GM18909 (cell line): ENCODE results near the gene CERK.

ENCODE experiments used
- ATAC-seq: cut with Tn5 transposase; IDR thresholded peaks from one replicate; pipeline ENCODE4 v1.9.1; 2021; ENCODE audit warnings: mild to moderate bottlenecking; ENCODE audit not compliant: unreplicated experiment, poor library complexity

Gene CERK

DNA sequence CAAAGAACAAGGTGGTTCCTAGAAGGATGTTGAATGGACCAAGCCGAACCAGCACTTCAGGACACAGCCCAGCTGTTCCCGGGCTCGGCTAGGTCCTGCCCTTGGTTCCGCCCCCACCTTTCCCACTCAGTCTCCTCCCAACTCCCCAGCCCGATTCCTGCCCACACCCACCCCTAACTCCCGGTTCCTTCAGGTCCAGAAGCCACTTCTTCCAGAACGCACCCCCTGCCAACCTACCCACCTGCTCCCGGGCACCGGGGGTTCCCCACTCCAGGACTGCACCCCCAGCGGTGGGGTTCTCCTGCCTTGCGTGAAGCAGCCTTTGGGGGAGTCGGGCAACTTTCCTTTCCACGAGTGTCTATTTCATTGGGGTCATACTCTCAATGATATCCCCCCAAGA, 30.7 kb downstream of the CERK start:
- ATAC-seq = no peak

DNA sequence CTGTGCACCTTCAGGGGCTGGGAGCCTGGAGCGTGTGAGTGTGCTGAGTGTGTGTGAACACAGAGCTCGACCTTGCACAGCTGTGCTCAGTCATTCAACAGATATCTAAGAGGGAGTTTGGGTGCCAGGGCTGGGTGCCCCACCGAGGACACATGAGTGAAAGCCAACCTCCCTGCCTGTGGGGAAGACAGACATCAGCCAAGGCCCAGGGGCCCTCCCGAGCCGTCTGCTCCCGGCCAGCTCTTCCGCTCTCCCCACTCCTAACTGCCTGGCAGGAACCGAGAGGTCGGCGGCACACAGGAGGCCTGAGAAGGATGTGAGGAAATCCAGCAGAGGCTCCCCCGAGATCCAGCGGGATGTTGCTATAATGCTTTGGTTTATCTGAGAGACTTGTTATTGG, 32.0 kb downstream of the CERK start:
- no peak for ATAC-seq

DNA sequence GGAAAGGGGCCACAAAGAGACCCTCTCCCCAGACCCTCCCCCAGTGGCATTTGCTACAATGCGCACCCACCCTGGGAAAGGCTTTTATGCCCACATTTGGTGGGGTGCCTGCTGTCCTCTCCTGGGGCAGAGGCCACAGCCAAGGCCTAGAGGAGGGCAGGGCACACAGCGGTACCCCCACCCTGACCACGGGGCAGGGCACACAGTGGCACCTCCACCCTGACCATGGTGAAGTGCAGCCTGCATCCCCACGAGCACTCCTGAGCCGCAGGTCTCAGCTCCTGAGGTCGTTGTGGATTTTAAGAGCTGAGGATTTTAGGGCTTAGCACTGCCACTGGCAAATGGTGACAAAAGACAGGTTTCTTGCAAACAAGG, 34.1 kb downstream of the CERK start:
- no peak for ATAC-seq

- ATAC-seq = no peak
Observed at GRCh38 chr22:46703171-46703995, 34.7 kb downstream of the CERK start.

DNA sequence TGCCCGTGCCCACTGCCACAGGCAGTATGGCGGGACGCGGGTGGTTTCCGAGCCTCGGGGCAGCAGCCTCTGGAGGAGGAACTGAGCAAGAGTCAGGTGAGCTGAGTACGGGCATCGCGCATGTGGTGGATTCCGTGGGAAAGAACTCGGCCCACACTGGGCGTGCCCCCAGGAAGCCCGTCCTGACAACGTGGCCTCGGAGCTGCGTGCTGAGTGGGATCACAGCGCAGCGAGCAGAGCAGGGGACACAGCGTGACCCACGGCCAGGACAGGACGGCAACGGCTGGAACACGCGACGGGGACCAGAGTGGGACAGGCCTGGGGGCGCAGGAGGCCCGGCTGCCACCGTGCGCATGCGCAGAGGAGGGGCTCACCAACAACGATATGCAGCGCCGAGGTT, 36.8 kb downstream of the CERK start:
- ATAC-seq = no peak

- ATAC-seq = no peak
Observed at GRCh38 chr22:46699091-46699490, 39.0 kb downstream of the CERK start.

DNA sequence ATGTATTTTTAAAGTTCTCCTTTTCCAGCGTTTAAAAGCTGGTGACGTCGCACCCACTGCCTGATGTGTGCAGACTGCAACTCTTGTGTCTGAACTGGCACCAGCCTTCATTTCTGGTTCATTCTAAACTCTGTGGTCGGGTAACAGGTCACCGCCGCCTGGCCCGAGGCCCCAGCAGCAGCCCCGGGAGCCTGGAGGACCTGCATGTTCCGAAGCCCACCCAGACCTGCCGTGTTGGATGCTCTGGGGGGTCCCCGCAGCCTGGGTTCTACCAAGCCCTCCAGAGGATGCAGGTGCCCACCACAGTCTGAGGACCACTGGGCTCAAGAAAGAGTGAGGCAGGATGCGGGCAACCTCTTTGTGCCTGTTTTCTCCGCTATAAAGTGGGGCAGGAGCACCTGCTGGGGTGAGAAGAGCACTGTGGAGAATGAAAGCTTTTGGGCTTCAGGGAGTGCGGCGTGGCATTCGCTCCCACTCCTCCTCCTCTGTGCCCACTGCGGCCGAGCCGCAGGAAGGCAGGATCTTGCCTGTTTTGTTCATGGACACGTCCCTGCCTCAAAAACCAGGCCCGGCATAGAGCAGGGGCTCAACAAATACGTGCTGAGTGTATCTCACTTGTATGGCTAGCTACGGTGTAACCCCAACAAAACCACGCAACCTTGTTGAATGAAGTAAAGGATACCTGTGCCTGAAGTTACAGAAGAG, 40.1 kb downstream of the CERK start:
- no peak for ATAC-seq

- no peak for ATAC-seq
Observed at GRCh38 chr22:46696614-46697013, 41.4 kb downstream of the CERK start.

- no peak for ATAC-seq
Observed at GRCh38 chr22:46696229-46696518, 41.9 kb downstream of the CERK start.

- no peak for ATAC-seq
Observed at GRCh38 chr22:46695346-46696228, 42.5 kb downstream of the CERK start.

DNA sequence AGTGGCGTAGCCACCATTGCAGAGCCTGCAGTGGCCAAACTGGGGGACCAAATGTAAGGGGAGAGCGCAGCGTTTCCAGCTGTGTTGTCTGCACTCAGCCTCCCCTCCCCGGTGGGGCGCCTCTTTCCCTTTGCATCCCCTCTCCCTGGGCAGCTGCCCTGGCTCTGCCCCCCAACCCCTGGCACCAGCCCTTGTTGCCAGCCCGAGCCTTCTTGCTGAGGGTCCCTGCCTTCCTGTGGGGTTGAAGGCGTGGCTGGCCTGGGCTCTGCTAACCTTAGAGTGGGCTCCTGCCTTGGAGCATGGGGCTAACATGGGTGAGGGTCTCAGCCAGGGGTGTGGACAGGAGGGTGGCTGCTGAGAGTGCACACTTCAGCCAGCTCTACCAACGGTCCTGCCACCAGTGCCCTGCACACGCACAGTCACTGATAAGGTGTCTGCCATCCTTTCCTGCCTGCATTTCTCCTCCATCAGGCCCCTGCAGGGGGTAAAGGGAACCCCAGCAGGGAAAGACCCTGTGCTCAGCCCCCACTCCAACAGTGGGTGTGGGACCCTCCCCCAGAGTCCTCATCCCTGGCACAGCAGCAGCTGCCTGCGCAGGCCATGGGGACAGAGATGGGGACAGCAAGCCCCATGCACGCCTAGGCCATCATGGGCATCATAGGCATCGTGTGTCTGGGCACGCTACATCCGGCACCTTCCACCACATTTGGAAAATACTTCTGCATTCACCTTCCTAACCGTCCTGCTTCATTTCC, 43.5 kb downstream of the CERK start:
- ATAC-seq = no peak

- ATAC-seq = no peak
Observed at GRCh38 chr22:46693634-46694415, 44.2 kb downstream of the CERK start.

GRCh38 chr22:46691571-46691970, 46.5 kb downstream of the CERK start:
- ATAC-seq = no peak

GRCh38 chr22:46690146-46690545, 47.9 kb downstream of the CERK start:
- no peak for ATAC-seq

- ATAC-seq = no peak
Observed at GRCh38 chr22:46688949-46689348, 49.1 kb downstream of the CERK start.

GRCh38 chr22:46687460-46687859, 50.6 kb downstream of the CERK start:
- ATAC-seq = no peak

DNA sequence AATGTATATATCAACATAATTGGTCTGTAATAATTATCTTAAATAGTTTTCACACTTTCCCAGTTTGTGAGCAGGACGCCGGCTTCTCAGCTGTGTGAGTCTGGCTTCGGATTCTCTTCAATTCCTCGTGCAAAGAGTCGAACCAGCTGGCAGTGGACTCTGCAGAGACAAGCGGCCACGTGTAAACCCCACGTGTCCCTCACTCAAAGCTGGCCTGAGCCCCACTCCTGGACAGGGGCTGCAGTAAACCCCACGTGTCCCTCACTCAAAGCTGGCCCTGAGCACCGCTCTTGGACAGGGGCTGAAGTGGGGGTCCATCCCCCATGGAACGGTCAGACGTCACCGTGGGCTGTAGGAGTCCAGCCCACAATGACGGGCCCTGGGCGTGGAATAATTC, 51.0 kb downstream of the CERK start:
- ATAC-seq = no peak

DNA sequence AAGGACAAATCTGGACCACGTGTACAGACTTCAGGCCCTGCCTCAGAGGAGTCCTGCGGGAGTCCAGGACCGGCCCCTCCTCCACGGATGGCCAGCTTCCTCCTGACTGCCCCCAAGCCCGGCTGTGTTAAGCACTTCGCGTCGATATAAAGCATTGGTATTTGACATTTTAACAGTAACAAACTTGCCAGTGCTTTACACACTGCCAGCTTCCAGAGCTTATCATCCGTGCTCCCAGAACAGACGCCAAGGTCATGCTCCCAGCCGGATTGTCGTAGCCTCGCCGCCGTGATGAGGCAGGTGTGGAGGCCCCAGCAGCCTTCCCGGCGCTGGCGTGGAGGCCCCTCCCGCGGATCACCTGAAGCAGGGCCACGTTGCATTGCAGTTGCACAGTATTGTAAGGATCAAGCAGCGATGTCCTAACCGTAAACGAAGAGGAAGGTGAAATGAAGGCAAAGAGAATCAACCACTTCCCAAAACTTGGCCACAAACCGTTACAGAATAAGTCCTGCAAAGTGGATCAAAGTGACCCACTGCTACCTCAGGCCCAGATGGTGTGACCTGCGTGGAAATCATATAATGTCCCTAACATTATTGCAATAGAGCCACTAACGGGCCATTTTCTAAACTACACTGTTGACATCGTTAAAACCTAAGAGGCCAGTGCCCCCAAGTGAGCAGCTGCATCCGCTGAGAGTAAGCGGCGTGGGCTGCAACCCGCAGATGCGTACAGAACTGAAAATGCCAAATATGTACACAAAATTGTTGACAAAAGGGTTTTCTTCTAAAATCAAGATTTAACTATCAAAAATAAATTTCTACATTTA, 51.6 kb downstream of the CERK start:
- no peak for ATAC-seq

DNA sequence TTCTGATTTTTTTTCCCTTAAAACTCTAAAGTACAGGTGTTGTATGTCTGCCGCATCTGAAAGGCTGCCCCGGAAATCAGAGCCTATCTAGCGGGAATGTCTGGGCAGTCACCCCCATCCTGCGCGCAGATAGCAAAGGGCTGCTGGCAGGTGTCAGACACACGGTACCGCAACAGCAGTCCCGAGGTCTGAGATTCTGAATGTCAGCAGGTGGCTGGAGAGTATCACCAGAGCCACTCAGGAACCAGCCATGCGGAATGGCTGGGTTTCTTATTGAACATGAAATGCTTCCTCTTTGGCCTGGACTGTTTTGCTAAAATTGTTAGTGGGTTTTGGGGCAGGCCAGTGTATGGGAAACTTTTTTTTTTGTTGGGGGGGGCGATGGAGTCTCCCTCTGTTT, 53.3 kb downstream of the CERK start:
- no peak for ATAC-seq
